Suprapubic skin (tissue), 4 donors: ENCODE results near the gene RAB6B. TPM values are rescaled to one million over a fixed set of nuclear protein-coding genes. Genes with fewer than 3 reads are reported as not detected.
A peak's percentile ranks its signal among the peaks of the same experiment; 100 is the strongest.

Experiments
- DNase-seq, 2 donors: peaks; one replicate each; pipeline ENCODE4 v3.0.0-alpha.2; 2019; ENCODE audit warnings: low spot score in 2 of 2
- H3K27ac ChIP-seq: fragments of 200-600 bp; sonication (generic); one replicate; pipeline ENCODE4 v1.5.1; 2019
- H3K27me3 ChIP-seq: fragments of 200-600 bp; sonication (generic); one replicate; pipeline ENCODE4 v1.5.1; 2019
- H3K36me3 ChIP-seq: fragments of 200-600 bp; sonication (generic); one replicate; pipeline ENCODE4 v1.5.1; 2019
- H3K4me1 ChIP-seq: fragments of 200-600 bp; sonication (generic); one replicate; pipeline ENCODE4 v1.5.1; 2019
- H3K4me3 ChIP-seq: fragments of 200-600 bp; sonication (generic); one replicate; pipeline ENCODE4 v1.5.1; 2019; ENCODE audit warnings: mild to moderate bottlenecking
- H3K9me3 ChIP-seq: fragments of 200-600 bp; sonication (generic); one replicate; pipeline ENCODE4 v1.5.1; 2019
- CTCF ChIP-seq, 2 donors: fragments of 200-600 bp in 1 of 2; fragments of 450-650 bp in 1 of 2; sonication (generic) in 1 of 2; IDR thresholded peaks; one replicate each; pipeline ENCODE4 v1.5.1; 2016 to 2019; ENCODE audit warnings: antibody characterized with exemption in 2 of 2, mild to moderate bottlenecking in 1 of 2, moderate library complexity in 1 of 2
- EP300 ChIP-seq: sonication (generic); formaldehyde crosslinking; IDR thresholded peaks from one replicate; pipeline ENCODE4 v1.6.1; 2017; ENCODE audit warnings: antibody characterized with exemption
- POLR2A ChIP-seq, 2 donors: fragments of 450-650 bp; IDR thresholded peaks; one replicate each; pipeline ENCODE4 v1.6.1; 2017; ENCODE audit warnings: antibody characterized with exemption in 2 of 2, mild to moderate bottlenecking in 2 of 2, moderate library complexity in 2 of 2
- POLR2AphosphoS5 ChIP-seq, 3 donors: sonication (generic); formaldehyde crosslinking; IDR thresholded peaks; one replicate each; pipeline ENCODE4 v1.6.1; 2017; ENCODE audit warnings: antibody characterized with exemption in 3 of 3
- WGBS: methylation state at CpG from one replicate; pipeline ENCODE4 v1.1.5; 2018; 5-methylcytosine and 5-hydroxymethylcytosine counted together
- total RNA-seq, 4 donors: library from RNA; depleted of rRNA; stranded (reverse); fragments of >200 nt; gene quantifications; one replicate each; pipeline ENCODE4 v1.1.0, GENCODE V29; 2016

Gene RAB6B
- total RNA-seq, 4 donors from 2014 or later, result 0.34 to 1.3 (median 0.83) TPM

- Histone ChIP-seq H3K36me3 (no peaks in the 10 kb centered on the region), H3K4me1 (no peaks in the 10 kb centered on the region), H3K9me3 (no peaks in the 10 kb centered on the region), H3K27ac (no peak overlapping the region), H3K27me3 (no peaks in the 10 kb centered on the region), H3K4me3 (no peak overlapping the region)
- no peak for DNase-seq
- TF ChIP-seq POLR2AphosphoS5 (IDR thresholded peaks at IDR 0.05), result no peak
- WGBS, result 88% methylated on average over 8 of the region's 8 CpGs
Measured at GRCh38 chr3:133874761-133875438, 20.8 kb downstream of the RAB6B start.

- H3K27me3 ChIP-seq, result no peaks in the 10 kb centered on the region
- no peak overlapping the region for H3K4me3 ChIP-seq
- DNase-seq, result no peak
- H3K9me3 ChIP-seq, result no peaks in the 10 kb centered on the region
- no peaks in the 10 kb centered on the region for H3K4me1 ChIP-seq
- H3K27ac ChIP-seq, result no peak overlapping the region
- no peaks in the 10 kb centered on the region for H3K36me3 ChIP-seq
- 89% methylated on average over 1 of the region's 1 CpG for WGBS
- no peak for TF ChIP-seq EP300
- TF ChIP-seq POLR2A (IDR thresholded peaks at IDR 0.05), result no peak
- TF ChIP-seq POLR2AphosphoS5 (IDR thresholded peaks at IDR 0.05), result no peak
- TF ChIP-seq CTCF (IDR thresholded peaks at IDR 0.05), result no peak
Measured at GRCh38 chr3:133874344-133874743, 21.3 kb downstream of the RAB6B start.

- 86% methylated on average over 7 of the region's 7 CpGs for WGBS
Measured at GRCh38 chr3:133872781-133873180, 22.9 kb downstream of the RAB6B start.

GRCh38 chr3:133872161-133872560, 23.5 kb downstream of the RAB6B start:
- H3K4me3 ChIP-seq, result no peak overlapping the region
- H3K9me3 ChIP-seq, result no peaks in the 10 kb centered on the region
- TF ChIP-seq POLR2A (IDR thresholded peaks at IDR 0.05) (no peak), CTCF (IDR thresholded peaks at IDR 0.05) (no peak), EP300 (no peak), POLR2AphosphoS5 (IDR thresholded peaks at IDR 0.05) (no peak)
- no peaks in the 10 kb centered on the region for H3K4me1 ChIP-seq
- H3K27ac ChIP-seq, result no peak overlapping the region
- H3K27me3 ChIP-seq, result no peaks in the 10 kb centered on the region
- WGBS, result no CpG with 5 or more reads among the region's 4 CpGs
- DNase-seq, result no peak
- H3K36me3 ChIP-seq, result no peaks in the 10 kb centered on the region

More at GRCh38 chr3:133872781-133873180, 22.9 kb downstream of the RAB6B start:
- no peak overlapping the region for H3K27ac ChIP-seq
- H3K27me3 ChIP-seq, result no peaks in the 10 kb centered on the region
- no peak for DNase-seq
- no peak overlapping the region for H3K4me3 ChIP-seq
- no peaks in the 10 kb centered on the region for H3K36me3 ChIP-seq
- H3K9me3 ChIP-seq, result no peaks in the 10 kb centered on the region
- H3K4me1 ChIP-seq, result no peaks in the 10 kb centered on the region
- no peak for TF ChIP-seq POLR2A (IDR thresholded peaks at IDR 0.05)
- no peak for TF ChIP-seq CTCF (IDR thresholded peaks at IDR 0.05)

- Histone ChIP-seq H3K27ac (no peak overlapping the region), H3K4me1 (no peaks in the 10 kb centered on the region), H3K9me3 (no peaks in the 10 kb centered on the region), H3K36me3 (no peaks in the 10 kb centered on the region), H3K27me3 (no peaks in the 10 kb centered on the region), H3K4me3 (no peak overlapping the region)
- TF ChIP-seq CTCF (IDR thresholded peaks at IDR 0.05), result no peak
- no peak for TF ChIP-seq POLR2AphosphoS5 (IDR thresholded peaks at IDR 0.05)
- TF ChIP-seq EP300, result no peak
- no peak for TF ChIP-seq POLR2A (IDR thresholded peaks at IDR 0.05)
- peak in 1 of 2 donors; percentile 52 for DNase-seq
- WGBS, result 85% methylated on average over 7 of the region's 10 CpGs
Measured at GRCh38 chr3:133871368-133872090, 24.2 kb downstream of the RAB6B start.
